ENCODE data around the gene MRPS9. TPM values are rescaled to one million over a fixed set of nuclear protein-coding genes. Genes with fewer than 3 reads are reported as not detected.

The MRPS9 gene
- total and polyA plus RNA-seq, 2 experiments from 2014 or later, result 64.7 to 78.9 TPM

- Histone ChIP-seq H3F3A (replicated peaks; ENCODE audit: low read depth) (no peaks in the 10 kb centered on the region), H3K36me3 (ENCODE audit: insufficient read depth) (no peaks in the 10 kb centered on the region), H3K4me1 (ENCODE audit: insufficient read depth) (no peaks in the 10 kb centered on the region), H3K79me2 (replicated peaks; ENCODE audit: insufficient read depth) (no peaks in the 10 kb centered on the region), H3K27ac (ENCODE audit: low read depth) (0 out of 2 replicates have a peak overlapping the region, but pooled peaks have one; percentile 22), H3K27me3 (ENCODE audit: insufficient read depth) (no peaks in the 10 kb centered on the region), H4K20me1 (replicated peaks; ENCODE audit: insufficient read depth) (no peaks in the 10 kb centered on the region), H2AFZ (no peak overlapping the region), H3K4me3 (no peak overlapping the region), H3K4me2 (no peak overlapping the region), H3K9me2 (ENCODE audit: insufficient read depth) (no peaks in the 10 kb centered on the region)
- Mint-ChIP-seq H3K4me1 (peaks cover 9% of the 10 kb centered on the region), H3K27me3 (ENCODE audit: insufficient read depth, low read depth, poor library complexity) (peaks cover 11% of the 10 kb centered on the region), H3K27ac (no peak overlapping the region; the same call in 1 of the 2 replicates), H3K9me3 (no peaks in the 10 kb centered on the region; the same call in 2 of the 3 replicates), H3K4me3 (no peak overlapping the region), H3K36me3 (ENCODE audit: low read depth) (no peaks in the 10 kb centered on the region)
- ATAC-seq (no peak; the same call in 2 of the 3 replicates), DNase-seq (ENCODE audit: low spot score) (peak; percentile 23)
- TF ChIP-seq, protein P1, sequence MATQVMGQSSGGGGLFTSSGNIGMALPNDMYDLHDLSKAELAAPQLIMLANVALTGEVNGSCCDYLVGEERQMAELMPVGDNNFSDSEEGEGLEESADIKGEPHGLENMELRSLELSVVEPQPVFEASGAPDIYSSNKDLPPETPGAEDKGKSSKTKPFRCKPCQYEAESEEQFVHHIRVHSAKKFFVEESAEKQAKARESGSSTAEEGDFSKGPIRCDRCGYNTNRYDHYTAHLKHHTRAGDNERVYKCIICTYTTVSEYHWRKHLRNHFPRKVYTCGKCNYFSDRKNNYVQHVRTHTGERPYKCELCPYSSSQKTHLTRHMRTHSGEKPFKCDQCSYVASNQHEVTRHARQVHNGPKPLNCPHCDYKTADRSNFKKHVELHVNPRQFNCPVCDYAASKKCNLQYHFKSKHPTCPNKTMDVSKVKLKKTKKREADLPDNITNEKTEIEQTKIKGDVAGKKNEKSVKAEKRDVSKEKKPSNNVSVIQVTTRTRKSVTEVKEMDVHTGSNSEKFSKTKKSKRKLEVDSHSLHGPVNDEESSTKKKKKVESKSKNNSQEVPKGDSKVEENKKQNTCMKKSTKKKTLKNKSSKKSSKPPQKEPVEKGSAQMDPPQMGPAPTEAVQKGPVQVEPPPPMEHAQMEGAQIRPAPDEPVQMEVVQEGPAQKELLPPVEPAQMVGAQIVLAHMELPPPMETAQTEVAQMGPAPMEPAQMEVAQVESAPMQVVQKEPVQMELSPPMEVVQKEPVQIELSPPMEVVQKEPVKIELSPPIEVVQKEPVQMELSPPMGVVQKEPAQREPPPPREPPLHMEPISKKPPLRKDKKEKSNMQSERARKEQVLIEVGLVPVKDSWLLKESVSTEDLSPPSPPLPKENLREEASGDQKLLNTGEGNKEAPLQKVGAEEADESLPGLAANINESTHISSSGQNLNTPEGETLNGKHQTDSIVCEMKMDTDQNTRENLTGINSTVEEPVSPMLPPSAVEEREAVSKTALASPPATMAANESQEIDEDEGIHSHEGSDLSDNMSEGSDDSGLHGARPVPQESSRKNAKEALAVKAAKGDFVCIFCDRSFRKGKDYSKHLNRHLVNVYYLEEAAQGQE (IDR thresholded peaks at IDR 0.05; ENCODE audit: unreplicated experiment), result no peak
- TF ChIP-seq ZNF462 (CRISPR knock-in tag; IDR thresholded peaks at IDR 0.05), result no peak
- TF ChIP-seq EZH2 (IDR thresholded peaks at IDR 0.05; ENCODE audit: low read depth, unreplicated experiment), result no peak
- no peak for TF ChIP-seq ZNF331 (CRISPR knock-in tag; IDR thresholded peaks at IDR 0.05; ENCODE audit: low read depth)
- TF ChIP-seq CREB1 (CRISPR knock-in tag; IDR thresholded peaks at IDR 0.05; ENCODE audit: low read depth), result no peak
- TF ChIP-seq ZNF114 (CRISPR knock-in tag; IDR thresholded peaks at IDR 0.05), result no peak
- no peak for TF ChIP-seq POLR2AphosphoS5 (IDR thresholded peaks at IDR 0.05; ENCODE audit: low read depth)
- no peak for TF ChIP-seq NANOG (IDR thresholded peaks at IDR 0.05; ENCODE audit: borderline replicate concordance)
- TF ChIP-seq EZH2phosphoT487 (IDR thresholded peaks at IDR 0.05; ENCODE audit: unreplicated experiment), result no peak
- TF ChIP-seq STAT1 (IDR thresholded peaks at IDR 0.05; ENCODE audit: unreplicated experiment), result no peak
- no peak for TF ChIP-seq JUNB (IDR thresholded peaks at IDR 0.05; ENCODE audit: unreplicated experiment)
- TF ChIP-seq, protein P2, sequence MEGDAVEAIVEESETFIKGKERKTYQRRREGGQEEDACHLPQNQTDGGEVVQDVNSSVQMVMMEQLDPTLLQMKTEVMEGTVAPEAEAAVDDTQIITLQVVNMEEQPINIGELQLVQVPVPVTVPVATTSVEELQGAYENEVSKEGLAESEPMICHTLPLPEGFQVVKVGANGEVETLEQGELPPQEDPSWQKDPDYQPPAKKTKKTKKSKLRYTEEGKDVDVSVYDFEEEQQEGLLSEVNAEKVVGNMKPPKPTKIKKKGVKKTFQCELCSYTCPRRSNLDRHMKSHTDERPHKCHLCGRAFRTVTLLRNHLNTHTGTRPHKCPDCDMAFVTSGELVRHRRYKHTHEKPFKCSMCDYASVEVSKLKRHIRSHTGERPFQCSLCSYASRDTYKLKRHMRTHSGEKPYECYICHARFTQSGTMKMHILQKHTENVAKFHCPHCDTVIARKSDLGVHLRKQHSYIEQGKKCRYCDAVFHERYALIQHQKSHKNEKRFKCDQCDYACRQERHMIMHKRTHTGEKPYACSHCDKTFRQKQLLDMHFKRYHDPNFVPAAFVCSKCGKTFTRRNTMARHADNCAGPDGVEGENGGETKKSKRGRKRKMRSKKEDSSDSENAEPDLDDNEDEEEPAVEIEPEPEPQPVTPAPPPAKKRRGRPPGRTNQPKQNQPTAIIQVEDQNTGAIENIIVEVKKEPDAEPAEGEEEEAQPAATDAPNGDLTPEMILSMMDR (conservative IDR thresholded peaks at IDR 0.05; ENCODE audit: low read depth in 2 of 2), result no peak
- no peak for TF ChIP-seq ETS1 (IDR thresholded peaks at IDR 0.05)
Measured at GRCh38 chr2:105113616-105114291, 75.9 kb downstream of the MRPS9 start.

All from GM23338 (cell line).